Upper lobe of left lung (tissue), 4 donors: ENCODE measurements around the gene MAOA.

ENCODE experiments used
- EP300 ChIP-seq, 4 donors: sonication (generic); formaldehyde crosslinking; IDR thresholded peaks; one replicate each; pipeline ENCODE4 v1.5.1; 2017; ENCODE audit warnings: antibody characterized with exemption in 4 of 4, control low read depth in 2 of 4
- POLR2AphosphoS5 ChIP-seq, 2 donors: sonication (generic); formaldehyde crosslinking; IDR thresholded peaks; one replicate each; pipeline ENCODE4 v1.5.1; 2017; ENCODE audit warnings: antibody characterized with exemption in 2 of 2

DNA sequence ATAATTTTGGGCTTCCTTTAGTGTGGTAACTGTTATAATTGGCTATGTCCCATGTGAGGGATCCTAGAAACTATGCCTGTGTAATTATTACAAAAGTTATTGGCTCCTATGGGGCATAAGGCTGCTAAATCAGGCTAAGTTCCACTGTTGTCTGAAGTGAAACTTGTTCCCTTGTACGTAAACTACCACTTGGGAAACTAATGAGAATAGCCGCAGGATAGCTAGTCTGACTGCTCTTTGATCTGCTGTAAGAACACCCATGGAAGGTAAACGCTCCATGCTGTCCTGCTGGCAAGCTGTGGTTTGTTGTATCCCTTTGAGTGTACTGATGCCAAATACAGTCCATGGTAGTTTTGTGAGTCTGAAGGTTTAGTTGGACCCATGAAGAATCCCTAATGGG, 9.3 kb upstream of the MAOA start:
- TF ChIP-seq EP300 (IDR thresholded peaks at IDR 0.05) (no peak), POLR2AphosphoS5 (IDR thresholded peaks at IDR 0.05) (no peak)
